Measurements from ENCODE around the gene GIMAP5. TPM values are rescaled to one million over a fixed set of nuclear protein-coding genes. Genes with fewer than 3 reads are reported as not detected.

The GIMAP5 gene
- total RNA-seq, 1 experiment from 2014 or later, result not detected

DNA sequence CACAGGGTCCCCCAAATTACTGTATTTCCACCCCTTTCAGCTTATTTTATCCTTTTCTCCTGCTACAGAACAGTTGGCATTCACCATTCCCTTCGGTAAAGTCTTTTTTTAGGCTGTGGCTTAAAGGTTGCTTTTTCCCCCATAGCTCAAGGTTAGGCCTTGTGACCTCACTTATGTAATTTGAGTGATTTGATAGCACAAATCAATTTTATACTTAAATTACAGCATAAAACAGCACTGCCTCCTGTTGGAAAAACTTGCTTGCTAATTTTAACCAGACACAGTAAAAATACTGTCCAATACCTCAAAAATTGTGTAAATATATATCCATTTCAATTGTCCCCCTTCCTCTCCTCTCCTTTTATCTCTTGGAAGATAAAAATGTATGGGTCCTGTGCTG is 13.8 kb upstream of the GIMAP5 start:
- H3K27ac ChIP-seq (ENCODE audit: insufficient read length, low read depth, low read length), result no peak overlapping the region
- H3K14ac ChIP-seq (ENCODE audit: insufficient read depth, low read length), result no peak overlapping the region
- H2BK15ac ChIP-seq (ENCODE audit: low read depth, low read length), result no peak overlapping the region
- H3K4me1 ChIP-seq (ENCODE audit: insufficient read depth, low read length), result no peaks in the 10 kb centered on the region
- DNase-seq, result no peak
- no peak overlapping the region for H3T11ph ChIP-seq (ENCODE audit: low read length)
- no peak for TF ChIP-seq CTCF (conservative IDR thresholded peaks at IDR 0.05)
- H3K23ac ChIP-seq (ENCODE audit: insufficient read length, low read depth, low read length), result no peak overlapping the region
- no peaks in the 10 kb centered on the region for H3K9me3 ChIP-seq (ENCODE audit: control insufficient read depth, low read depth, low read length)
- H3K79me1 ChIP-seq (ENCODE audit: insufficient read depth, low read depth, low read length, poor library complexity, severe bottlenecking), result no peaks in the 10 kb centered on the region
- H2BK120ac ChIP-seq (ENCODE audit: low read depth, low read length, poor library complexity, severe bottlenecking), result no peak overlapping the region
- no peak overlapping the region for H4K8ac ChIP-seq (replicated peaks; ENCODE audit: insufficient read length, low read depth, low read length)
- no peak overlapping the region for H2BK5ac ChIP-seq (ENCODE audit: insufficient read length, low read length)
- no peak overlapping the region for H3K4me3 Mint-ChIP-seq
- H3K4ac ChIP-seq (ENCODE audit: low read depth, low read length), result no peak overlapping the region
- no peaks in the 10 kb centered on the region for H3K23me2 ChIP-seq (ENCODE audit: insufficient read length, low read depth, low read length, poor library complexity, severe bottlenecking)
- H2BK20ac ChIP-seq (ENCODE audit: low read depth, low read length, poor library complexity, severe bottlenecking), result no peak overlapping the region
- WGBS (ENCODE audit: extremely low coverage, insufficient read length, low lambda C conversion rate), result no CpG with 5 or more reads among the region's 1 CpG
- H3K9ac ChIP-seq (ENCODE audit: extremely low read depth, insufficient read length, low read length), result no peak overlapping the region
- no peak overlapping the region for H2AK5ac ChIP-seq (ENCODE audit: insufficient read length, low read length)
- H2AFZ ChIP-seq (ENCODE audit: low read length), result no peak overlapping the region
- no peak overlapping the region for H3K56ac ChIP-seq (ENCODE audit: insufficient read length, low read depth, low read length)
- H4K5ac ChIP-seq (ENCODE audit: insufficient read length, low read depth, low read length), result no peak overlapping the region
- H3K4me1 Mint-ChIP-seq, result no peaks in the 10 kb centered on the region
- no peaks in the 10 kb centered on the region for H4K20me1 ChIP-seq (ENCODE audit: control insufficient read depth, insufficient read depth, insufficient read length)
- no peak overlapping the region for H3K18ac ChIP-seq (ENCODE audit: insufficient read length, low read depth, low read length)
- H3K9me3 Mint-ChIP-seq, result peaks cover 16 to 39% of the 10 kb centered on the region in 2 experiments
- H3K27me3 ChIP-seq (ENCODE audit: insufficient read depth, low read length), result peaks cover 7% of the 10 kb centered on the region; the same call in 1 of the 2 replicates
- H3K27ac Mint-ChIP-seq, result no peak overlapping the region
- H2BK12ac ChIP-seq (ENCODE audit: insufficient read length, low read depth, low read length), result no peak overlapping the region
- no peak overlapping the region for H4K91ac ChIP-seq (ENCODE audit: insufficient read length, low read depth, low read length)
- no peaks in the 10 kb centered on the region for H3K79me2 ChIP-seq (ENCODE audit: insufficient read depth, low read length)
- no peaks in the 10 kb centered on the region; a peak in 1 of 7 replicates for H3K36me3 Mint-ChIP-seq (ENCODE audit: insufficient read depth in 1 of 3, low read depth in 3 of 3)
- peaks cover 100% of the 10 kb centered on the region for H3K27me3 Mint-ChIP-seq (ENCODE audit: low read depth)
- H3K4me2 ChIP-seq (ENCODE audit: insufficient read depth, insufficient read length, low read length), result no peak overlapping the region
